Nephron progenitor cell (in vitro differentiated cells): ENCODE results near the gene LUZP2.

Source experiments
- DNase-seq: peaks from one replicate; pipeline ENCODE4 v3.0.0; 2021
- H3K27ac Mint-ChIP-seq: 2 replicates; pipeline ENCODE4 v1.8.0; 2021; ENCODE audit warnings: mild to moderate bottlenecking, moderate library complexity, mixed read lengths
- H3K27me3 Mint-ChIP-seq: 2 replicates; pipeline ENCODE4 v1.8.0; 2021; ENCODE audit warnings: mild to moderate bottlenecking, low read depth, mixed read lengths; ENCODE audit not compliant: poor library complexity
- H3K36me3 Mint-ChIP-seq: 2 replicates; pipeline ENCODE4 v1.8.0; 2021; ENCODE audit warnings: low read depth, mixed read lengths
- H3K4me1 Mint-ChIP-seq: 2 replicates; pipeline ENCODE4 v1.8.0; 2021; ENCODE audit warnings: mixed read lengths
- H3K4me3 Mint-ChIP-seq: 2 replicates; pipeline ENCODE4 v1.8.0; 2021; ENCODE audit warnings: mild to moderate bottlenecking, moderate library complexity, mixed read lengths
- H3K9me3 Mint-ChIP-seq: 2 replicates; pipeline ENCODE4 v1.8.0; 2021; ENCODE audit warnings: mild to moderate bottlenecking, moderate library complexity, mixed read lengths
- CTCF ChIP-seq: fragments of 200-600 bp; sonication (generic); IDR thresholded peaks from 2 replicates; pipeline ENCODE4 v1.5.0; 2021; ENCODE audit warnings: antibody characterized with exemption

Gene LUZP2

GRCh38 chr11:24848857-24849256 lies 352.0 kb downstream of the LUZP2 start:
- H3K4me1 Mint-ChIP-seq = no peaks in the 10 kb centered on the region
- peaks cover 7% of the 10 kb centered on the region for H3K9me3 Mint-ChIP-seq
- H3K27ac Mint-ChIP-seq = no peak overlapping the region
- no peak for DNase-seq
- no peak for TF ChIP-seq CTCF
- no peaks in the 10 kb centered on the region for H3K36me3 Mint-ChIP-seq
- H3K27me3 Mint-ChIP-seq = no peaks in the 10 kb centered on the region
- no peak overlapping the region for H3K4me3 Mint-ChIP-seq

- no peak for DNase-seq
- no peak for TF ChIP-seq CTCF
- H3K4me1 Mint-ChIP-seq = no peaks in the 10 kb centered on the region
- no peaks in the 10 kb centered on the region for H3K36me3 Mint-ChIP-seq
- H3K4me3 Mint-ChIP-seq = no peak overlapping the region
- H3K27me3 Mint-ChIP-seq = no peaks in the 10 kb centered on the region
- H3K27ac Mint-ChIP-seq = no peak overlapping the region
- peaks cover 14% of the 10 kb centered on the region for H3K9me3 Mint-ChIP-seq
These were observed 359.1 kb downstream of the LUZP2 start for GRCh38 chr11:24855951-24856350.

- H3K27ac Mint-ChIP-seq = no peak overlapping the region
- no peak overlapping the region for H3K4me3 Mint-ChIP-seq
- TF ChIP-seq CTCF = no peak
- H3K36me3 Mint-ChIP-seq = no peaks in the 10 kb centered on the region
- H3K4me1 Mint-ChIP-seq = no peaks in the 10 kb centered on the region
- no peak for DNase-seq
- H3K9me3 Mint-ChIP-seq = peaks cover 34% of the 10 kb centered on the region
- no peaks in the 10 kb centered on the region for H3K27me3 Mint-ChIP-seq
These were observed 363.0 kb downstream of the LUZP2 start for GRCh38 chr11:24859801-24860300.

GRCh38 chr11:24861440-24861839 lies 364.6 kb downstream of the LUZP2 start:
- H3K4me3 Mint-ChIP-seq = no peak overlapping the region
- peaks cover 34% of the 10 kb centered on the region for H3K9me3 Mint-ChIP-seq
- no peak for DNase-seq
- H3K27ac Mint-ChIP-seq = no peak overlapping the region
- no peaks in the 10 kb centered on the region for H3K27me3 Mint-ChIP-seq
- H3K4me1 Mint-ChIP-seq = peaks cover 4% of the 10 kb centered on the region
- no peaks in the 10 kb centered on the region for H3K36me3 Mint-ChIP-seq
- TF ChIP-seq CTCF = no peak

GRCh38 chr11:24866743-24867142 lies 369.9 kb downstream of the LUZP2 start:
- Mint-ChIP-seq H3K36me3 (no peaks in the 10 kb centered on the region), H3K27ac (peak overlapping the region; percentile 30), H3K4me3 (no peak overlapping the region), H3K9me3 (peaks cover 17% of the 10 kb centered on the region), H3K4me1 (peaks cover 15% of the 10 kb centered on the region), H3K27me3 (peaks cover under 1% of the 10 kb centered on the region)
- TF ChIP-seq CTCF = no peak
- DNase-seq = no peak

- no peak overlapping the region for H3K27ac Mint-ChIP-seq
- H3K4me1 Mint-ChIP-seq = peaks cover 15% of the 10 kb centered on the region
- DNase-seq = no peak
- no peak for TF ChIP-seq CTCF
- peaks cover 4% of the 10 kb centered on the region for H3K27me3 Mint-ChIP-seq
- no peaks in the 10 kb centered on the region for H3K36me3 Mint-ChIP-seq
- no peaks in the 10 kb centered on the region for H3K9me3 Mint-ChIP-seq
- H3K4me3 Mint-ChIP-seq = no peak overlapping the region
These were observed 373.2 kb downstream of the LUZP2 start for GRCh38 chr11:24870048-24870447.
